HepG2 (cell line): Measurements from ENCODE around the gene SNAPC4. TPM values are rescaled to one million over a fixed set of nuclear protein-coding genes. Genes with fewer than 3 reads are reported as not detected.

Experiments
- CCAR2 ChIP-seq: fragments of 200-400 bp; formaldehyde crosslinking; optimal IDR thresholded peaks from 2 replicates; pipeline ENCODE3; 2018; ENCODE audit warnings: low read depth, mild to moderate bottlenecking, low read length, moderate library complexity
- CEBPB ChIP-seq: IDR thresholded peaks from 2 replicates; pipeline ENCODE4 v1.6.1; 2011; ENCODE audit warnings: low read depth, low read length, improper control_type of control experiment, borderline replicate concordance
- CSRNP2 ChIP-seq: sonication (generic); formaldehyde crosslinking; conservative IDR thresholded peaks from 2 replicates; pipeline ENCODE4 v1.8.0; 2022; ENCODE audit warnings: low read depth, missing genetic modification reagents
- DNMT1 ChIP-seq: sonication (generic); formaldehyde crosslinking; IDR thresholded peaks from 2 replicates; pipeline ENCODE4 v1.5.1; 2020; ENCODE audit warnings: mild to moderate bottlenecking, missing genetic modification reagents
- HOXA3 ChIP-seq: sonication (generic); formaldehyde crosslinking; IDR thresholded peaks from 2 replicates; pipeline ENCODE4 v1.5.0; 2020; ENCODE audit warnings: missing genetic modification reagents
- KDM6A ChIP-seq: IDR thresholded peaks from 2 replicates; pipeline ENCODE4 v1.6.1; 2016; ENCODE audit warnings: low read depth
- MED1 ChIP-seq: sonication (generic); formaldehyde crosslinking; IDR thresholded peaks from 2 replicates; pipeline ENCODE4 v1.4.0; 2020; ENCODE audit warnings: missing genetic modification reagents
- MEF2D ChIP-seq: sonication (generic); formaldehyde crosslinking; IDR thresholded peaks from 2 replicates; pipeline ENCODE4 v1.5.1; 2020; ENCODE audit warnings: mild to moderate bottlenecking, missing genetic modification reagents
- NFAT5 ChIP-seq: sonication (generic); formaldehyde crosslinking; IDR thresholded peaks from 2 replicates; pipeline ENCODE4 v1.4.0; 2020; ENCODE audit warnings: missing genetic modification reagents
- NFIC ChIP-seq: IDR thresholded peaks from 2 replicates; pipeline ENCODE4 v1.6.1; 2012; ENCODE audit warnings: mild to moderate bottlenecking, low read length, inconsistent platforms
- PLRG1 ChIP-seq: fragments of 450-650 bp; conservative IDR thresholded peaks from 2 replicates; pipeline ENCODE4 v1.6.1; 2016
- POLR2A ChIP-seq, 2 experiments: IDR thresholded peaks; 2 replicates each; pipeline ENCODE4 v1.6.1; 2011; ENCODE audit warnings: low read depth in 2 of 2, low read length in 2 of 2, mild to moderate bottlenecking in 1 of 2, moderate library complexity in 1 of 2; ENCODE audit not compliant: insufficient read depth in 1 of 2
- SAP130 ChIP-seq: IDR thresholded peaks from 2 replicates; pipeline ENCODE4 v1.6.1; 2016; ENCODE audit warnings: low read depth
- TFE3 ChIP-seq: IDR thresholded peaks from 2 replicates; pipeline ENCODE4 v1.6.1; 2016
- TOPORS ChIP-seq: sonication (generic); formaldehyde crosslinking; IDR thresholded peaks from 2 replicates; pipeline ENCODE4 v1.8.0; 2023; ENCODE audit warnings: mild to moderate bottlenecking, missing genetic modification reagents
- ZBTB49 ChIP-seq: sonication (generic); formaldehyde crosslinking; IDR thresholded peaks from 2 replicates; pipeline ENCODE4 v1.4.0; 2020; ENCODE audit warnings: missing genetic modification reagents, borderline replicate concordance
- ZNF230 ChIP-seq: sonication (generic); formaldehyde crosslinking; IDR thresholded peaks from 2 replicates; pipeline ENCODE4 v1.4.0; 2020; ENCODE audit warnings: mild to moderate bottlenecking, missing genetic modification reagents
- ZNF256 ChIP-seq: sonication (generic); formaldehyde crosslinking; conservative IDR thresholded peaks from 2 replicates; pipeline ENCODE4 v1.4.0; 2020; ENCODE audit warnings: missing genetic modification reagents
- ZNF264 ChIP-seq: sonication (generic); formaldehyde crosslinking; IDR thresholded peaks from 2 replicates; pipeline ENCODE4 v1.4.0; 2020; ENCODE audit warnings: missing genetic modification reagents
- ZNF44 ChIP-seq: sonication (generic); formaldehyde crosslinking; IDR thresholded peaks from 2 replicates; pipeline ENCODE4 v1.5.1; 2020; ENCODE audit warnings: mild to moderate bottlenecking, missing genetic modification reagents
- polyA plus RNA-seq, 8 experiments: library from polyadenylated mRNA; depleted of rRNA in 3 of 8; stranded (reverse) in 7 of 8; unstranded in 1 of 8; fragments of >200 nt; fragmentation: Illumina TruSeq in 4 of 8; extraction: Trizol in 4 of 8; gene quantifications; 2 replicates each; pipeline versions ENCODE4 v1.2.1 to v1.2.3, GENCODE V29; 2011 to 2016; ENCODE audit warnings: low read depth in 4 of 8, missing spikeins in 1 of 8, mixed read lengths in 1 of 8; ENCODE audit not compliant: insufficient read depth in 1 of 8
- total RNA-seq, 5 experiments: library from RNA; depleted of rRNA; stranded (reverse); fragments of >200 nt; fragmentation: Illumina TruSeq; extraction: Trizol; gene quantifications; 2 replicates each; pipeline ENCODE4 v1.2.3, GENCODE V29; 2016; ENCODE audit warnings: low read depth in 1 of 5

The SNAPC4 gene
- total and polyA plus RNA-seq, 2 of the 13 experiments (the other 11 are each of a cell fraction or from before 2014, with no cell fraction given), result 2.0 to 6.0 TPM

GRCh38 chr9:136409557-136410455 lies 9.8 kb upstream of the SNAPC4 start (continued):
- TF ChIP-seq ZNF44 (CRISPR knock-in tag) (peak; percentile 68; the same call in 1 of the 2 replicates), NFAT5 (peak; percentile 87; the same call in 1 of the 2 replicates), TFE3 (CRISPR knock-in tag) (peak; percentile 31; the same call in 1 of the 2 replicates), ZNF230 (CRISPR knock-in tag) (peak; percentile 22; the same call in 1 of the 2 replicates), POLR2A (IDR thresholded peaks at IDR 0.05; ENCODE audit: insufficient read depth in 1 of 2, low read depth in 2 of 2, low read length in 2 of 2) (0 out of 4 replicates have a peak, but pooled peaks of 1 of the 2 experiments have one; percentile 25), ZBTB49 (CRISPR knock-in tag) (no peak), KDM6A (CRISPR knock-in tag) (no peak), ZNF256 (CRISPR knock-in tag) (0 out of 2 replicates have a peak, but pooled peaks have one; percentile 32), DNMT1 (CRISPR knock-in tag) (no peak), CCAR2 (no peak), TOPORS (CRISPR knock-in tag) (no peak), MED1 (CRISPR knock-in tag) (no peak; the same call in 1 of the 2 replicates), NFIC (no peak), SAP130 (CRISPR knock-in tag) (peak; percentile 43; the same call in 1 of the 2 replicates), PLRG1 (no peak), HOXA3 (CRISPR knock-in tag) (peak; percentile 41), MEF2D (CRISPR knock-in tag) (0 out of 2 replicates have a peak, but pooled peaks have one; percentile 14), CEBPB (no peak), CSRNP2 (CRISPR knock-in tag) (peak; percentile 66; the same call in 1 of the 2 replicates), ZNF264 (CRISPR knock-in tag) (peak; percentile 82)
